GM12892 (cell line): ENCODE measurements around the gene THBD.

Experiments
- POLR2A ChIP-seq: IDR thresholded peaks from 2 replicates; pipeline ENCODE4 v1.6.1; 2011; ENCODE audit warnings: low read depth, low read length, control low read depth
- POLR2AphosphoS5 ChIP-seq: IDR thresholded peaks from 2 replicates; pipeline ENCODE4 v1.6.1; 2011; ENCODE audit warnings: low read depth, low read length, control low read depth

- TF ChIP-seq POLR2AphosphoS5 = no peak
- TF ChIP-seq POLR2A = no peak
Measured at GRCh38 chr20:23092384-23092756, 42.9 kb upstream of the THBD start.
